ENCODE measurements around the gene RPSA.
A peak's percentile ranks its signal among the peaks of the same experiment; 100 is the strongest.

GRCh38 chr3:39414421-39414907, 7.9 kb downstream of the RPSA start:
- TF ChIP-seq C11orf30 (IDR thresholded peaks at IDR 0.05; ENCODE audit: low read depth) (no peak), MBD2 (IDR thresholded peaks at IDR 0.05; ENCODE audit: borderline replicate concordance, low read depth) (no peak), EGR1 (conservative IDR thresholded peaks at IDR 0.05) (no peak), DDX20 (tag; IDR thresholded peaks at IDR 0.05; ENCODE audit: low read depth) (no peak)
- TF ChIP-seq, protein P1, sequence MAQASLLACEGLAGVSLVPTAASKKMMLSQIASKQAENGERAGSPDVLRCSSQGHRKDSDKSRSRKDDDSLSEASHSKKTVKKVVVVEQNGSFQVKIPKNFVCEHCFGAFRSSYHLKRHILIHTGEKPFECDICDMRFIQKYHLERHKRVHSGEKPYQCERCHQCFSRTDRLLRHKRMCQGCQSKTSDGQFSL (CRISPR knock-in tag; IDR thresholded peaks at IDR 0.05): no peak
- TF ChIP-seq, protein P1 (tag; IDR thresholded peaks at IDR 0.05): no peak
- TF ChIP-seq, protein P2, sequence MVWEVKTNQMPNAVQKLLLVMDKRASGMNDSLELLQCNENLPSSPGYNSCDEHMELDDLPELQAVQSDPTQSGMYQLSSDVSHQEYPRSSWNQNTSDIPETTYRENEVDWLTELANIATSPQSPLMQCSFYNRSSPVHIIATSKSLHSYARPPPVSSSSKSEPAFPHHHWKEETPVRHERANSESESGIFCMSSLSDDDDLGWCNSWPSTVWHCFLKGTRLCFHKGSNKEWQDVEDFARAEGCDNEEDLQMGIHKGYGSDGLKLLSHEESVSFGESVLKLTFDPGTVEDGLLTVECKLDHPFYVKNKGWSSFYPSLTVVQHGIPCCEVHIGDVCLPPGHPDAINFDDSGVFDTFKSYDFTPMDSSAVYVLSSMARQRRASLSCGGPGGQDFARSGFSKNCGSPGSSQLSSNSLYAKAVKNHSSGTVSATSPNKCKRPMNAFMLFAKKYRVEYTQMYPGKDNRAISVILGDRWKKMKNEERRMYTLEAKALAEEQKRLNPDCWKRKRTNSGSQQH (CRISPR knock-in tag; IDR thresholded peaks at IDR 0.05): peak; percentile 20; the same call in 1 of the 2 replicates
